Retina (tissue), 1 donor: ENCODE data around the gene PDCD1.
"Not testable (repeated sequence)": the region's sequence is repeated elsewhere in the genome, so short reads cannot be mapped to it uniquely, and the experiment has no call there.

Source experiments
- DNase-seq: peaks from one replicate; pipeline ENCODE4 v3.0.0-alpha.2; 2016

The PDCD1 gene

GRCh38 chr2:241823531-241824437 is 34.9 kb downstream of the PDCD1 start:
- DNase-seq, result peak; percentile 62

DNA sequence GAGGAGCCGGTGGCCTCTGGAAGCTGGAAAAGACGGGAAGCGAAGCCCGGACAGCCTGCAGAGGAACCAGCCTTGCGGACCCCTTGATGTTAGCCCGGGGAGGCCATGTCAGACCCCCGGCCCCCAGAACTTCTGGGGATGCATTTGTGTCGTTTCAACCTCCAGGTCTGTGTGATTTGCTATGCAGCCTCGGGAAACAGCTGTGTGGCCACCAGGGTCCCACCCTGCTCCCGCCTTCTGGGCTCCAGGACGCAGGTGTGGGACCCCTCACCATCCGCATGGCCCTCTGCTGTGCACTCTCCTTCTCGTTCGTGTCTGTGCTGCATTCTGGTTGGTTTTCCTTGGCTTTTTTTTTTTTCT is 36.5 kb downstream of the PDCD1 start:
- DNase-seq, result no peak

- DNase-seq, result no peak
Observed at GRCh38 chr2:241821460-241822263, 37.0 kb downstream of the PDCD1 start.

DNA sequence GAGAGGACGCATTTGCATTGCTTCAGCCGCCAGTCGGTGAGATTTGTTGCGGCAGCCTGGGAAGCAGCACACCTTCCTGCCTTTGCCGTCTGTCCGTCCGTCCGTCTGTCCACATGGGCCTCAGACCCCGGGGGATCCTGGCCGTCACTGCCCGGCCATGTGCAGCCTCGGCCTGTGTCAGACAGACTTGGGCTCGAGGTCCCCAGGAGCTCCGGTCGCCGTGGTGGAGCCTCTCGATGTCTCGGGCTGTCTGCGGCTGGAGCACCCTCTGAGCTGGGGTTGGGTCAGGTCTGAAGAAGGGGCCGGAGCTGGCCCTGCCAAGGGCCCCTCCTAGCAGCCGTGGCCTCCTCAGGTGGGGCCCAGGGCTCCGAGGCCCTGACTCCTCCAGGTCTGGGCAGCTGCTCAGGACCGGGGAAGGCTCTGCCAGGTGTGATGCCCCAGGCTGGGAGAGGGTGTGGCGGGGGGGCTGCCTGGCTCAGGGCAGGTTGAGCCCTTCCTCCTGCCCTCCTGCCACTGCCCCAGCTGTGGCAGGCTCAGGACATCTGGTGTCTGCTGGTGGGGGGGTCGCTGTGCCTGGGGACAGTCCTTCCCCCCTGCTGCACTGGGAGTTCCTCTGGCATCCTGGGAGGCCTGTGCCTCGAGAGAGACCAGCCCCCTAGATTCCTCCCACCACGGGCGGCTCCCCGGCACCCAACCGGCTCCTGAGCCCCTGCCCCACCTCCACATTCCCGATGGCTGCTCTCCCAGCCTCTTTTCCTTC is 37.9 kb downstream of the PDCD1 start:
- DNase-seq, result no peak

DNA sequence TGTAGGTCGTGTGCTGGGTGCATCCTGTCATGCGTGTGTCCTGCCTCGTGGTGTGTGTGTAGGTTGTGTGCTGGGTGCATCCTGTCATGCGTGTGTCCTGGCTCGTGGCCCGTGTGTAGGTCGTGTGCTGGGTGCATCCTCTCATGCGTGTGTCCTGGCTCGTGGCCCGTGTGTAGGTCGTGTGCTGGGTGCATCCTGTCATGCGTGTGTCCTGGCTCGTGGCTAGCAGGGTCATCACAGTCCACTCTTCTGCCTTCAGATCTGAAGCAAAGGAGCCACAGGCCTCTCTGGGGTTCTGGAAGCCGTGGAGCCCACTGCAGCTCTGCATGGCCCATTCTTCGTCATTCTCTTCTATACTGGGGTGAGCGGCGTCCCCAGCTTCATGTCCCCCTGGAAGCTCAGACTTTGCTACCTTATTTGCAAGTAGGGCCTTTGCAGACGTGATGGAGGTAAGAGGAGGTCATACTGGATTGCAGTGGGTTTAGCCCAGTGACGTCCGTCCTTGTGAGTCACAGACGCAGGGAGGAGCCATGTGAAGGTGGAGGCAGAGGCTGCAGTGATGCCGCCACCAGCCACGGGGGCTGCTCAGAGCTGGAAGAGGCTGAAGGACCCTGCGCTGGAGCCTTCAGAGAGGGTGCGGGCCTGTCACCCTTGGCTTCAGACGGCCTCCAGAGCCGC is 38.6 kb downstream of the PDCD1 start:
- DNase-seq, result not testable (repeated sequence)

GRCh38 chr2:241818943-241819270 is 39.8 kb downstream of the PDCD1 start:
- DNase-seq, result no peak

DNA sequence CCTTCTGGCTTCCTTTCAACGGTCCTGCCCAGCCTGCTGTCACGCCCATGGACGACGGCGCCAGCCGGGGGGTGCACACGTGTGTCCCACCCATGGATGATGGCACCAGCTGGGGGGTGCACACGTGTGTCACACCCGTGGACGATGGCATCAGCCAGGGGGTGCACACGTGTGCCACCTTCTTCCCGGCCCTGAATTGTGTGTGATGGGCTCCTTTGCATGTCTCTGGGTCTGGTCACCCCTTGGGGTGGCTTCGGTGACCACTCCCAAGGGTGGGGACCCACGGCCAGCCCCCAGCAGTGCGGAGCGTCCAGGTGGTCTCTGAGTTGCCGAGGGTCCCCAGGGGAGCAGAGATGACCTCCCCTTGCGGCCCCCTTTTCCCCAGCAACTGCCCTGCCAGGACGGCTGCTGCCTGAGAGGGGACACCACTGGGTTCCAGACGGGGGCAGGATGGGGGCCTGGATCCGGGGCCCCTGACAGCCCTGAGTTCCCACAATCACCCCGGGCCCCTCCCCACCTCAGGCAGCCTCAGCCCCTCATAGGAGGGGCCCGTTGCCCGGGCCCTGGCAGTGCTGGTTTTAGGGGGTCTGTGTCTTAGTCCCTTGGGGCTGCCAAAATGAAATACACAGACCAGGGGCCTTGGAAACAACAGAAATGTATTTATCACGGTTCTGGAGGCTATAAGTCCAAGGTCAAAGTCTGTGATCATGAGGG is 40.3 kb downstream of the PDCD1 start:
- no peak for DNase-seq

GRCh38 chr2:241817821-241818215 is 40.9 kb downstream of the PDCD1 start:
- not testable (repeated sequence) for DNase-seq

DNA sequence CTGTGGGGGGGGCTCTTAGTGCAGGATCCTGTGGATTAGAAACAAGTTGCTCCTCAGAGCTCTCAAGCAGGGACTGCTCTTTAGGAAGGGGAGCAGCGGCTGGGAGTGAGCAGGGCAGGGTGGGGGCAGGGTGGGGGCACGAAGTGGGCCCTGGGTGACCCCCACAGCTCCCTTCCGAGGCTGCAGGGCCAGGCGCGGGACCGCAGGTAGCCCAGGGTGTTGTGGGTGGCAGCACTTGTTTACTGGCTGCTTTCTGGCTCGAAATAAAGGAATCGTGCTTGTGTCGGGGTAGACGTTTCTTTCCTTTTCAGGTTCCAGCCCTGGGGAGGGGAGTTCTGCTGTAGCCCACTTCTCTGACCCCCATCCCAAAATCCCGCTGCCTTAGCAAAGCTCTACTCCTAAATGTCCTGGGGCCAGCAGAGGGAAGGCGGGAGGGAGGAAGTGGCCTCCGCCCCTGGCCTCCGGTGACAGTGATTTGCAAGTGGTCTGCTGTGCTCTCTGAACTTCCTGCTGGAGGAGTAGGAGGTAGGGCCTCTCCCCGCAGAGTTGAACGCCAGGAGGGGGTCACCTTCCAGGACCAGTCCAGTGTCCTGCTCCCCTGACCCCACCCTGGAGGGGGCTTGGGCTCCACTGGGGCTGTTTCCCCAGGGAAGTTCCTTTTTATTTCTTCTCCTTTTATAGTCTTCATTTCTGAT is 41.4 kb downstream of the PDCD1 start:
- DNase-seq, result no peak

- no peak for DNase-seq
Observed at GRCh38 chr2:241816431-241817121, 42.1 kb downstream of the PDCD1 start.

DNA sequence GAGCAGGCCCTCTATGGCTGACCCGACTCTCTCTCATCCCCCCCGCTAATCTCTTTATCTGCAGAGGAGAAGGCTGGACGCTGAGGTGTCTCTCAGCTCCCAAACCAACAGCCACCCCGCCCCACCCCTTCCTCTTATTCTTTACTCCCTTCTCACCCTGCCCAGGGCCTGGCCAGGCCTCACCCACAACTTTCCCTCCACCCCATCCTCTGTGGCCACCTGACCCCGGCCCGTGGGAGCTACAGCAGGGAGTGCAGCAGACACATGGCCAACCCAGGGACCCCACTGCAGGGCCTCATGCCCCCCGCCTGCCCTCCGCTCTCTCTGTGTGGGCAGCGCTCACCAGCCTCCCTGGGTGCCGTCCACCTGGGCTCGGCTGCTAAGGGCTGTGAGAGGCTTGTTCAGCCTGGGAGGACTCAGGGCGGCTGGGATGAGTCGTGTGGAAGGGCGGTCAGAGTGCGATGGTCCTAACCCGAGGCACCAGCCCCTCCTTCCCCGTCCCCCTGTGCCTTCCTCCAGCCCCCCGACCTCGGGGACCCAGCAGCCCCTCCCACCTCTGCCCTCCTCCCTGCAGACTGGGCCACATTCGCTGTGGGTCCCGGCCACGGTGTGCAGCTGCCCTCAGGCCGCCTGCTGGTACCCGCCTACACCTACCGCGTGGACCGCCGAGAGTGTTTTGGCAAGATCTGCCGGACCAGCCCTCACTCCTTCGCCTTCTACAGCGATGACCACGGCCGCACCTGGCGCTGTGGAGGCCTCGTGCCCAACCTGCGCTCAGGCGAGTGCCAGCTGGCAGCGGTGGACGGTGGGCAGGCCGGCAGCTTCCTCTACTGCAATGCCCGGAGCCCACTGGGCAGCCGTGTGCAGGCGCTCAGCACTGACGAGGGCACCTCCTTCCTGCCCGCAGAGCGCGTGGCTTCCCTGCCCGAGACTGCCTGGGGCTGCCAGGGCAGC is 42.9 kb downstream of the PDCD1 start:
- no peak for DNase-seq

- DNase-seq, result no peak
Observed at GRCh38 chr2:241814643-241815476, 43.8 kb downstream of the PDCD1 start.

DNA sequence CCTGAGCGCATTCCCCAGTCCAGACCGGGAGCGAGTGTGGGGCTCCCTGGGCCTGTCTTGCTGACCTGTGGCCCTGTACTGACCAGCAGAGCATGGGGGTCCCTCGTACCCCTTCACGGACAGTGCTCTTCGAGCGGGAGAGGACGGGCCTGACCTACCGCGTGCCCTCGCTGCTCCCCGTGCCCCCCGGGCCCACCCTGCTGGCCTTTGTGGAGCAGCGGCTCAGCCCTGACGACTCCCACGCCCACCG is 44.4 kb downstream of the PDCD1 start:
- DNase-seq, result no peak

GRCh38 chr2:241813644-241814392 is 44.9 kb downstream of the PDCD1 start:
- no peak for DNase-seq

GRCh38 chr2:241812730-241813643 is 45.7 kb downstream of the PDCD1 start:
- DNase-seq, result no peak

GRCh38 chr2:241811952-241812729 is 46.6 kb downstream of the PDCD1 start:
- DNase-seq, result no peak
